NCI-H187 treated with DMSO at 0.1 percent for 48 hours (cell line): ENCODE measurements around the gene ZSWIM3.
"Not testable (repeated sequence)": the region's sequence is repeated elsewhere in the genome, so short reads cannot be mapped to it uniquely, and the experiment has no call there.

ENCODE experiments used
- DNase-seq: peaks from one replicate; lab custom pipeline; 2025; lab: John Stamatoyannopoulos, UW

The ZSWIM3 gene

GRCh38 chr20:45861221-45862075, 4.0 kb downstream of the ZSWIM3 start:
- DNase-seq = no peak

- DNase-seq = no peak
These were observed 6.4 kb downstream of the ZSWIM3 start for GRCh38 chr20:45863543-45864470.

- no peak for DNase-seq
These were observed 9.0 kb downstream of the ZSWIM3 start for GRCh38 chr20:45866454-45866853.

GRCh38 chr20:45867136-45867818, 9.9 kb downstream of the ZSWIM3 start:
- no peak for DNase-seq

- no peak for DNase-seq
These were observed 10.4 kb downstream of the ZSWIM3 start for GRCh38 chr20:45867819-45868176.

- DNase-seq = no peak
These were observed 15.2 kb downstream of the ZSWIM3 start for GRCh38 chr20:45872626-45873025.

GRCh38 chr20:45873409-45874103, 16.1 kb downstream of the ZSWIM3 start:
- DNase-seq = no peak

- not testable (repeated sequence) for DNase-seq
These were observed 16.7 kb downstream of the ZSWIM3 start for GRCh38 chr20:45874104-45874481.

- DNase-seq = no peak
These were observed 17.2 kb downstream of the ZSWIM3 start for GRCh38 chr20:45874576-45874975.

GRCh38 chr20:45878076-45878761, 20.8 kb downstream of the ZSWIM3 start:
- no peak for DNase-seq

- peak; percentile 92 for DNase-seq
These were observed 23.8 kb downstream of the ZSWIM3 start, which contains the start of gene ZSWIM1 for GRCh38 chr20:45880988-45881788. Gene ZSWIM1 (plus strand): TSS chr20:45881227. CDS start chr20:45882593, 1,366 bp downstream.

GRCh38 chr20:45882469-45883099, 25.2 kb downstream of the ZSWIM3 start:
- DNase-seq = no peak

GRCh38 chr20:45883100-45883469, 25.7 kb downstream of the ZSWIM3 start:
- DNase-seq = no peak

- no peak for DNase-seq
These were observed 29.4 kb downstream of the ZSWIM3 start for GRCh38 chr20:45886590-45887345.

- DNase-seq = no peak
These were observed 29.9 kb downstream of the ZSWIM3 start, which contains the start of gene SPATA25 for GRCh38 chr20:45887346-45887715. Gene SPATA25 (minus strand): TSS chr20:45887622. CDS start chr20:45887590, 32 bp downstream.

- DNase-seq = no peak
These were observed 31.3 kb downstream of the ZSWIM3 start for GRCh38 chr20:45888681-45889080.

GRCh38 chr20:45890077-45890984, 32.9 kb downstream of the ZSWIM3 start:
- DNase-seq = no peak
